H9 (cell line): Measurements from ENCODE around the gene ALOX12B. TPM values are rescaled to one million over a fixed set of nuclear protein-coding genes. Genes with fewer than 3 reads are reported as not detected.

Experiments used
- DNase-seq: peaks from one replicate; pipeline ENCODE4 v3.0.0-alpha.2; 2017
- H2AFZ ChIP-seq: one replicate; pipeline ENCODE4 v1.6.1; 2013; ENCODE audit warnings: mild to moderate bottlenecking, low read length, control low read depth, moderate library complexity
- H2AK5ac ChIP-seq: 2 replicates; pipeline ENCODE4 v1.6.1; 2013; ENCODE audit warnings: low read length, control low read depth, mixed read lengths; ENCODE audit not compliant: insufficient read length
- H2BK120ac ChIP-seq: one replicate; pipeline ENCODE4 v1.6.1; 2013; ENCODE audit warnings: low read depth, mild to moderate bottlenecking, low read length, control low read depth, inconsistent platforms; ENCODE audit not compliant: poor library complexity, severe bottlenecking
- H2BK12ac ChIP-seq: 2 replicates; pipeline ENCODE4 v1.6.1; 2013; ENCODE audit warnings: low read length, control low read depth, mixed read lengths, low read depth; ENCODE audit not compliant: insufficient read length
- H2BK15ac ChIP-seq: 2 replicates; pipeline ENCODE4 v1.6.1; 2013; ENCODE audit warnings: low read depth, low read length, control low read depth
- H2BK20ac ChIP-seq: one replicate; pipeline ENCODE4 v1.6.1; 2013; ENCODE audit warnings: low read depth, mild to moderate bottlenecking, low read length, control low read depth, inconsistent platforms; ENCODE audit not compliant: poor library complexity, severe bottlenecking
- H2BK5ac ChIP-seq: 2 replicates; pipeline ENCODE4 v1.6.1; 2013; ENCODE audit warnings: low read length, control low read depth, mixed read lengths; ENCODE audit not compliant: insufficient read length
- H3K14ac ChIP-seq: 2 replicates; pipeline ENCODE4 v1.6.1; 2013; ENCODE audit warnings: low read length, control low read depth; ENCODE audit not compliant: insufficient read depth
- H3K18ac ChIP-seq: 2 replicates; pipeline ENCODE4 v1.6.1; 2013; ENCODE audit warnings: low read depth, mild to moderate bottlenecking, mixed read lengths, low read length, control low read depth; ENCODE audit not compliant: insufficient read length
- H3K23ac ChIP-seq: 2 replicates; pipeline ENCODE4 v1.6.1; 2013; ENCODE audit warnings: low read length, control low read depth, mixed read lengths, low read depth; ENCODE audit not compliant: insufficient read length
- H3K23me2 ChIP-seq: 2 replicates; pipeline ENCODE4 v1.6.1; 2013; ENCODE audit warnings: low read depth, mild to moderate bottlenecking, mixed read lengths, low read length, control low read depth; ENCODE audit not compliant: insufficient read length, poor library complexity, severe bottlenecking
- H3K27ac ChIP-seq: 2 replicates; pipeline ENCODE4 v1.5.1; 2013; ENCODE audit warnings: low read length, control low read depth, mixed read lengths, low read depth; ENCODE audit not compliant: insufficient read length
- H3K27me3 ChIP-seq: 2 replicates; pipeline ENCODE4 v1.6.1; 2013; ENCODE audit warnings: low read length, control low read depth, inconsistent platforms; ENCODE audit not compliant: insufficient read depth
- H3K4ac ChIP-seq: 2 replicates; pipeline ENCODE4 v1.6.1; 2013; ENCODE audit warnings: low read depth, mild to moderate bottlenecking, control low read depth, inconsistent platforms, low read length, moderate library complexity
- H3K4me1 ChIP-seq: 2 replicates; pipeline ENCODE4 v1.6.1; 2013; ENCODE audit warnings: low read length, control low read depth, inconsistent platforms; ENCODE audit not compliant: insufficient read depth
- H3K4me2 ChIP-seq: 2 replicates; pipeline ENCODE4 v1.6.1; 2013; ENCODE audit warnings: low read length, control low read depth, mixed read lengths; ENCODE audit not compliant: insufficient read length, insufficient read depth
- H3K56ac ChIP-seq: 2 replicates; pipeline ENCODE4 v1.6.1; 2013; ENCODE audit warnings: low read depth, mild to moderate bottlenecking, mixed read lengths, low read length, control low read depth; ENCODE audit not compliant: insufficient read length
- H3K79me1 ChIP-seq: 2 replicates; pipeline ENCODE4 v1.6.1; 2013; ENCODE audit warnings: low read depth, mild to moderate bottlenecking, moderate library complexity, low read length, control low read depth, inconsistent platforms; ENCODE audit not compliant: insufficient read depth, poor library complexity, severe bottlenecking
- H3K79me2 ChIP-seq: 2 replicates; pipeline ENCODE4 v1.6.1; 2013; ENCODE audit warnings: low read length, control low read depth, inconsistent platforms; ENCODE audit not compliant: insufficient read depth
- H3K9ac ChIP-seq: 2 replicates; pipeline ENCODE4 v1.6.1; 2013; ENCODE audit warnings: low read length, control low read depth, mixed read lengths; ENCODE audit not compliant: insufficient read length; ENCODE audit errors: extremely low read depth
- H3K9me3 ChIP-seq: one replicate; pipeline ENCODE4 v1.6.1; 2013; ENCODE audit warnings: low read depth, low read length, inconsistent platforms; ENCODE audit not compliant: control insufficient read depth
- H3T11ph ChIP-seq: one replicate; pipeline ENCODE4 v1.6.1; 2013; ENCODE audit warnings: mild to moderate bottlenecking, low read length, control low read depth, inconsistent platforms
- H4K20me1 ChIP-seq: one replicate; pipeline ENCODE4 v1.6.1; 2013; ENCODE audit not compliant: control insufficient read depth, insufficient read length, insufficient read depth
- H4K5ac ChIP-seq: 2 replicates; pipeline ENCODE4 v1.6.1; 2013; ENCODE audit warnings: low read depth, mild to moderate bottlenecking, mixed read lengths, low read length, control low read depth; ENCODE audit not compliant: insufficient read length
- H4K8ac ChIP-seq: replicated peaks from 2 replicates; pipeline ENCODE4 v1.6.1; 2013; ENCODE audit warnings: low read length, control low read depth, mixed read lengths, low read depth; ENCODE audit not compliant: insufficient read length
- H4K91ac ChIP-seq: 2 replicates; pipeline ENCODE4 v1.6.1; 2013; ENCODE audit warnings: low read depth, mild to moderate bottlenecking, moderate library complexity, mixed read lengths, low read length, control low read depth; ENCODE audit not compliant: insufficient read length
- H3K27ac Mint-ChIP-seq, 3 experiments: 2 replicates in 2 of 3; 3 replicates in 1 of 3; pipeline ENCODE4 v1.8.0; 2020 to 2021; ENCODE audit warnings: mixed read lengths in 3 of 3, mild to moderate bottlenecking in 1 of 3, moderate library complexity in 1 of 3
- H3K27me3 Mint-ChIP-seq: 2 replicates; pipeline ENCODE4 v1.8.0; 2021; ENCODE audit warnings: low read depth, mild to moderate bottlenecking, moderate library complexity, mixed read lengths
- H3K36me3 Mint-ChIP-seq, 3 experiments: 2 replicates in 2 of 3; 3 replicates in 1 of 3; pipeline ENCODE4 v1.8.0; 2020 to 2021; ENCODE audit warnings: low read depth in 3 of 3, mixed read lengths in 3 of 3; ENCODE audit not compliant: insufficient read depth in 1 of 3
- H3K4me1 Mint-ChIP-seq, 2 experiments: 2 replicates each; pipeline ENCODE4 v1.8.0; 2020; ENCODE audit warnings: mixed read lengths in 2 of 2
- H3K4me3 Mint-ChIP-seq, 2 experiments: 2 replicates in 1 of 2; 3 replicates in 1 of 2; pipeline ENCODE4 v1.8.0; 2020 to 2021; ENCODE audit warnings: mild to moderate bottlenecking in 2 of 2, mixed read lengths in 2 of 2, moderate library complexity in 1 of 2
- H3K9me3 Mint-ChIP-seq, 2 experiments: 2 replicates in 1 of 2; 3 replicates in 1 of 2; pipeline ENCODE4 v1.8.0; 2020; ENCODE audit warnings: mild to moderate bottlenecking in 2 of 2, mixed read lengths in 2 of 2, moderate library complexity in 1 of 2
- CTCF ChIP-seq: fragments of 200-600 bp; sonication (generic); conservative IDR thresholded peaks from 3 replicates; pipeline ENCODE4 v1.8.0; 2021; ENCODE audit warnings: antibody characterized with exemption, mild to moderate bottlenecking
- total RNA-seq: library from RNA; stranded (reverse); gene quantifications from 2 replicates; pipeline ENCODE4 v1.2.1, GENCODE V29; 2021

Gene ALOX12B
- total RNA-seq, 1 experiment from 2014 or later: 1.2 TPM

- H3K14ac ChIP-seq: no peak overlapping the region
- no peaks in the 10 kb centered on the region for H3K27me3 ChIP-seq
- H4K8ac ChIP-seq: no peak overlapping the region
- no peak overlapping the region for H4K5ac ChIP-seq
- Mint-ChIP-seq H3K9me3 (no peaks in the 10 kb centered on the region; a peak in 2 of 5 replicates), H3K36me3 (no peaks in the 10 kb centered on the region; a peak in 1 of 7 replicates), H3K4me1 (peaks cover 8 to 14% of the 10 kb centered on the region in 2 experiments), H3K27ac (no peak overlapping the region), H3K4me3 (no peak overlapping the region), H3K27me3 (peaks cover 37% of the 10 kb centered on the region)
- no peak for DNase-seq
- no peaks in the 10 kb centered on the region for H3K79me1 ChIP-seq
- no peak overlapping the region for H2BK20ac ChIP-seq
- no peak overlapping the region for H3K27ac ChIP-seq
- no peak overlapping the region for H4K91ac ChIP-seq
- no peaks in the 10 kb centered on the region for H3K23me2 ChIP-seq
- H3K4me1 ChIP-seq: 0 out of 2 replicates have a peak, but pooled peaks cover 2% of the 10 kb centered on the region
- no peak overlapping the region for H2BK15ac ChIP-seq
- H2AFZ ChIP-seq: no peak overlapping the region
- H2BK12ac ChIP-seq: no peak overlapping the region
- H3T11ph ChIP-seq: no peak overlapping the region
- H3K18ac ChIP-seq: no peak overlapping the region
- no peak overlapping the region for H2BK5ac ChIP-seq
- H3K56ac ChIP-seq: no peak overlapping the region
- H3K23ac ChIP-seq: no peak overlapping the region
- H2AK5ac ChIP-seq: no peak overlapping the region
- H3K79me2 ChIP-seq: no peaks in the 10 kb centered on the region
- H4K20me1 ChIP-seq: no peaks in the 10 kb centered on the region
- H3K4me2 ChIP-seq: no peak overlapping the region
- H3K9ac ChIP-seq: no peak overlapping the region
- TF ChIP-seq CTCF: no peak
- H3K9me3 ChIP-seq: no peaks in the 10 kb centered on the region
- no peak overlapping the region for H2BK120ac ChIP-seq
- H3K4ac ChIP-seq: no peak overlapping the region
Measured at GRCh38 chr17:8041979-8042378, 45.5 kb downstream of the ALOX12B start.
